GM12878 (cell line): ENCODE results near the gene CACTIN. TPM values are rescaled to one million over a fixed set of nuclear protein-coding genes. Genes with fewer than 3 reads are reported as not detected.

Experiments
- ATAC-seq: fragments of 200-7000 bp; cut with Tn5 transposase; 3 replicates; pipeline ENCODE4 v1.9.1; 2020; ENCODE audit warnings: mild to moderate bottlenecking, moderate library complexity
- BruUV-seq: library from RNA; stranded (reverse); fragments of 400-500 nt; replicated peaks from 2 replicates; lab custom pipeline; 2021; lab: Mats Ljungman, UMichigan
- CTCF ChIA-PET: fragments of 300-600 bp; sonication (Branson Sonifier 250); formaldehyde crosslinking; extraction: SDS; loops from one replicate; lab custom pipeline; 2021; ENCODE audit warnings: inconsistent platforms; lab: Yijun Ruan, JAX
- POLR2A ChIA-PET: fragments of 350-600 bp; formaldehyde crosslinking; extraction: SDS; loops from one replicate; lab custom pipeline; 2021; ENCODE audit warnings: inconsistent platforms; lab: Charles Lee
- RAD21 ChIA-PET: fragments of 300-600 bp; sonication (Branson Sonifier 250); formaldehyde crosslinking; loops from one replicate; lab custom pipeline; 2023; ENCODE audit warnings: antibody characterized with exemption; ENCODE audit not compliant: unreplicated experiment; lab: Charles Lee
- SMC1A ChIA-PET: fragments of 300-600 bp; sonication (Branson Sonifier 250); formaldehyde crosslinking; loops from one replicate; lab custom pipeline; 2023; ENCODE audit not compliant: unreplicated experiment, uncharacterized antibody; lab: Charles Lee
- DNase-seq: peaks from one replicate; pipeline ENCODE4 v3.0.0-alpha.2; 2011; ENCODE audit warnings: low read depth, low spot score
- FAIRE-seq: peaks from 3 replicates; lab custom pipeline; 2011; peaks lifted over from hg19 to GRCh38; lab: Jason Lieb, UNC
- H2AFZ ChIP-seq: 2 replicates; pipeline ENCODE4 v1.6.0; 2011; ENCODE audit warnings: low read depth, low read length, control low read depth; ENCODE audit not compliant: control insufficient read depth
- H3K27ac ChIP-seq: 2 replicates; pipeline ENCODE4 v1.5.1; 2011; ENCODE audit warnings: control low read depth; ENCODE audit not compliant: control insufficient read depth, insufficient read depth
- H3K27me3 ChIP-seq, 2 experiments: replicated peaks in 1 of 2; 2 replicates each; pipeline versions ENCODE4 v1.6.0 to v1.6.1; 2011; ENCODE audit warnings: low read length in 1 of 2; ENCODE audit not compliant: control insufficient read depth in 2 of 2, insufficient read depth in 2 of 2
- H3K36me3 ChIP-seq, 2 experiments: 2 replicates each; pipeline ENCODE4 v1.5.1; 2011; ENCODE audit warnings: low read length in 1 of 2; ENCODE audit not compliant: control insufficient read depth in 2 of 2, insufficient read depth in 2 of 2
- H3K4me1 ChIP-seq: 2 replicates; pipeline ENCODE4 v1.6.1; 2011; ENCODE audit warnings: mild to moderate bottlenecking, low read length, moderate library complexity, mixed read lengths; ENCODE audit not compliant: control insufficient read depth, insufficient read depth
- H3K4me2 ChIP-seq: 2 replicates; pipeline ENCODE4 v1.6.0; 2011; ENCODE audit warnings: control low read depth; ENCODE audit not compliant: control insufficient read depth, insufficient read depth
- H3K4me3 ChIP-seq: fragments of 200-600 bp; sonication (generic); 2 replicates; pipeline ENCODE4 v1.5.1; 2016
- H3K79me2 ChIP-seq: 2 replicates; pipeline ENCODE4 v1.6.0; 2011; ENCODE audit warnings: low read length; ENCODE audit not compliant: control insufficient read depth, insufficient read depth
- H3K9ac ChIP-seq: 2 replicates; pipeline ENCODE4 v1.8.0; 2011; ENCODE audit warnings: low read length, control low read depth, mixed read lengths; ENCODE audit not compliant: control insufficient read depth, insufficient read depth
- H3K9me3 ChIP-seq: replicated peaks from 3 replicates; pipeline ENCODE4 v1.5.1; 2011; ENCODE audit warnings: mild to moderate bottlenecking, low read length; ENCODE audit not compliant: control insufficient read depth, insufficient read depth
- H4K20me1 ChIP-seq: 2 replicates; pipeline ENCODE4 v1.6.0; 2011; ENCODE audit not compliant: control insufficient read depth, insufficient read depth
- ATF2 ChIP-seq: IDR thresholded peaks from 2 replicates; pipeline ENCODE4 v1.6.1; 2012; ENCODE audit warnings: low read length, inconsistent platforms
- ATF3 ChIP-seq: IDR thresholded peaks from 2 replicates; pipeline ENCODE4 v1.6.1; 2011; ENCODE audit warnings: low read depth, mild to moderate bottlenecking, low read length, moderate library complexity, borderline replicate concordance; ENCODE audit errors: extremely low read depth
- E2F8 ChIP-seq: fragments of 450-650 bp; IDR thresholded peaks from 2 replicates; pipeline ENCODE4 v1.6.1; 2018; ENCODE audit warnings: mild to moderate bottlenecking, low read depth, moderate library complexity; ENCODE audit not compliant: partially characterized antibody
- ELK1 ChIP-seq: IDR thresholded peaks from 2 replicates; pipeline ENCODE4 v1.6.1; 2012; ENCODE audit warnings: low read depth, low read length, improper control_type of control experiment
- HDAC2 ChIP-seq: fragments of 200-600 bp; sonication (generic); IDR thresholded peaks from 2 replicates; pipeline ENCODE4 v1.6.1; 2017
- LARP7 ChIP-seq: fragments of 450-650 bp; IDR thresholded peaks from 2 replicates; pipeline ENCODE4 v1.6.1; 2017; ENCODE audit warnings: mild to moderate bottlenecking
- NFYB ChIP-seq: IDR thresholded peaks from 2 replicates; pipeline ENCODE4 v1.6.1; 2011; ENCODE audit warnings: low read depth, mild to moderate bottlenecking, low read length, improper control_type of control experiment, moderate library complexity; ENCODE audit not compliant: insufficient read depth
- RELA ChIP-seq: fragments of 450-650 bp; IDR thresholded peaks from 2 replicates; pipeline ENCODE4 v1.8.0; 2014; ENCODE audit warnings: borderline replicate concordance; ENCODE audit not compliant: partially characterized antibody
- WGBS: methylation state at CpG from one replicate; pipeline ENCODE4 v1.1.6; 2016; ENCODE audit warnings: low lambda C conversion rate; ENCODE audit not compliant: insufficient replicate concordance, insufficient coverage; ENCODE audit errors: missing lambda C conversion rate; 5-methylcytosine and 5-hydroxymethylcytosine counted together
- in situ Hi-C: fragments of 300-500 bp; cut with MboI; formaldehyde crosslinking; loops from 9 replicates; pipeline ENCODE4 v1.14.3; 2018; ENCODE audit warnings: mixed read lengths
- intact Hi-C: fragments of 100-400 bp; cut with micrococcal nuclease; formaldehyde crosslinking; loops from one replicate; pipeline ENCODE4 v1.14.2; 2022; ENCODE audit not compliant: unreplicated experiment
- polyA plus RNA-seq, 11 experiments: library from polyadenylated mRNA; depleted of rRNA in 4 of 11; unstranded in 6 of 11; stranded (reverse) in 5 of 11; fragments of >200 nt; fragmentation: Nextera tagmentation in 4 of 11; fragmentation: Illumina TruSeq in 1 of 11; extraction: Ambion mirVana in 4 of 11; extraction: Trizol in 1 of 11; gene quantifications; 1 replicate in 1 of 11; 2 replicates in 10 of 11; pipeline versions ENCODE4 v1.2.1 to v1.2.3, GENCODE V29; 2011 to 2016; ENCODE audit warnings: inconsistent platforms in 2 of 11, missing spikeins in 2 of 11, low read depth in 1 of 11
- total RNA-seq, 4 experiments: library from RNA; depleted of rRNA in 3 of 4; stranded (reverse); fragments of >200 nt in 3 of 4; fragmentation: Illumina TruSeq in 1 of 4; extraction: Trizol in 1 of 4; gene quantifications; 2 replicates each; pipeline versions ENCODE4 v1.2.1 to v1.2.3, GENCODE V29; 2013 to 2021

The CACTIN gene
- total and polyA plus RNA-seq, 10 of the 15 experiments (the other 5 are each of a cell fraction or from before 2014, with no cell fraction given) = 0.40 to 31.4 (median 12.5) TPM

- no peak overlapping the region for H2AFZ ChIP-seq
- H3K27ac ChIP-seq = no peak overlapping the region
- ChIA-PET CTCF (no interaction called here), RAD21 (interaction anchor here (0.8 kb wide), 1 partner anchor 16 kb away, joined by 3 read pairs; no protein-coding TSS in a partner anchor), POLR2A (no interaction called here), SMC1A (no interaction called here)
- TF ChIP-seq ATF3 (no peak), HDAC2 (no peak), E2F8 (no peak), RELA (no peak), ELK1 (no peak), LARP7 (no peak), ATF2 (no peak), NFYB (no peak)
- H3K36me3 ChIP-seq = no peaks in the 10 kb centered on the region
- no peak overlapping the region for H3K4me3 ChIP-seq
- no peaks in the 10 kb centered on the region for H3K4me1 ChIP-seq
- H3K27me3 ChIP-seq = peaks cover 0 to 2% of the 10 kb centered on the region in 2 experiments; a peak in 1 of 4 replicates
- FAIRE-seq = no peak
- intact Hi-C loops = no loop called here
- H4K20me1 ChIP-seq = no peaks in the 10 kb centered on the region
- no peak overlapping the region for H3K9ac ChIP-seq
- BruUV-seq = no TSS peak
- peaks cover 2% of the 10 kb centered on the region; the same call in 1 of the 3 replicates for H3K9me3 ChIP-seq
- in situ Hi-C loops = no loop called here
- H3K4me2 ChIP-seq = no peak overlapping the region
- WGBS = 57% methylated on average over 11 of the region's 11 CpGs
- H3K79me2 ChIP-seq = no peaks in the 10 kb centered on the region
- ATAC-seq = no peak
- no peak for DNase-seq
Observed at GRCh38 chr19:3589439-3589838, 37.2 kb downstream of the CACTIN start.
